HG03039 (cell line): Measurements from ENCODE around the gene SPNS1.

Experiments
- ATAC-seq: cut with Tn5 transposase; IDR thresholded peaks from one replicate; pipeline ENCODE4 v1.9.1; 2021; ENCODE audit warnings: mild to moderate bottlenecking, moderate library complexity; ENCODE audit not compliant: unreplicated experiment

Gene SPNS1

DNA sequence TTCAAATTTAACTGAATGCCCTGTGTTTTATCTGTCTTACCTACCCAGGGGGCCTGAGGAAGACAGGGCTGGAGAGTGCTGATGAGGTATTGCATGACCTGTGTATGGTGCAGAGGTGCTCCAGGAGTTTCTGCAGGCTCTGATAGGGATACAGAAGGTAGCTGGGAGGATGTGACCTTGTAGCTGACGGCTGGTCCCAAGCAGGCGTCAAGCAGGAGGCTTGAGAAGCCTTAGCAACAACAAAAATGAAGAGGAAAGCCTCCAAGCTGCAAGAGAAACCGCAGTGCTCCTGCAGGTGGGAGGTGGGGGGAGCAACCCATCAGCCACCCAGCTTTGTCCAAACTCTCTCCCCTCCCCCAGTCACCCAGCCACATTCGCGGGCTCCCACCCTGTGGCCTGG is 50.6 kb downstream of the SPNS1 start:
- no peak for ATAC-seq

DNA sequence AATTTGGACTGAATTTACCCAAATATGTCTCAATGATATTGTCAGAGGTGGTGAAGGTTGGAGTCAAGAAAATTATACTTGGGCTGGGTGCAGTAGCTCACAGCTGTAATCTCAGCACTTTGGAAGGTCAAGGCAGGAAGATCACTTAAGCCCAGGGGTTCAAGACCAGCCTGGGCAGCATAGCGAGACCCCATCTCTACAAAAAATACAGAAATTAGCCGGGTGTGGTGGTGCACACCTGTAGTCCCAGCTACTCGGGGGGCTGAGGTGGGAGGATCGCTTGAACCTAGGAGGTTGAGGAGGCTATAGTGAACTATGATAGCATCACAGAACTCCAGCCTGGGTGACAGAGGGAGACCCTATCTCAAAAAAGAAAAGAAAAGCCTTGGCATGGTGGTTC is 51.2 kb downstream of the SPNS1 start:
- no peak for ATAC-seq

GRCh38 chr16:29028457-29029167 is 54.0 kb downstream of the SPNS1 start:
- ATAC-seq = no peak

GRCh38 chr16:29029168-29029994 is 54.8 kb downstream of the SPNS1 start:
- no peak for ATAC-seq

GRCh38 chr16:29030086-29030840 is 55.7 kb downstream of the SPNS1 start:
- no peak for ATAC-seq
